Measurements from ENCODE around the gene MYO3B. TPM values are rescaled to one million over a fixed set of nuclear protein-coding genes. Genes with fewer than 3 reads are reported as not detected.

Gene MYO3B
- polyA plus RNA-seq, 1 of the 3 experiments (the other 2 are of a cell fraction): not detected

- Histone ChIP-seq H3K4me3 (ENCODE audit: low read depth in 2 of 2, low read length in 1 of 2) (no peak overlapping the region), H3K9me2 (no peaks in the 10 kb centered on the region), H3K27me3 (ENCODE audit: insufficient read depth) (no peaks in the 10 kb centered on the region), H4K20me1 (ENCODE audit: insufficient read depth) (no peaks in the 10 kb centered on the region), H3K9me3 (no peaks in the 10 kb centered on the region), H2AFZ (ENCODE audit: low read depth) (no peak overlapping the region; the same call in 1 of the 2 replicates), H3K79me2 (ENCODE audit: insufficient read depth) (no peaks in the 10 kb centered on the region), H3K4me1 (ENCODE audit: control insufficient read depth in 1 of 2, insufficient read depth in 2 of 2, low read depth in 1 of 2, low read length in 1 of 2) (peaks cover 0 to 16% of the 10 kb centered on the region in 2 experiments; a peak in 3 of 4 replicates), H3K36me3 (replicated peaks in 1 of 2; ENCODE audit: control insufficient read depth in 1 of 2, insufficient read depth in 2 of 2, low read length in 1 of 2) (no peaks in the 10 kb centered on the region), H3K9ac (no peak overlapping the region), H3F3A (replicated peaks; ENCODE audit: insufficient read depth) (no peaks in the 10 kb centered on the region), H3K27ac (ENCODE audit: low read depth in 2 of 2, low read length in 1 of 2) (peak overlapping the region in 1 of 2 experiments; percentile 25; a peak in 1 of 4 replicates), H3K4me2 (no peak overlapping the region)
- TF ChIP-seq ELF1 (IDR thresholded peaks at IDR 0.05) (no peak), MXI1 (IDR thresholded peaks at IDR 0.05; ENCODE audit: low read depth, low read length) (no peak), FOSL2 (IDR thresholded peaks at IDR 0.05; ENCODE audit: borderline replicate concordance, low read depth) (no peak), SMC3 (IDR thresholded peaks at IDR 0.05; ENCODE audit: low read depth, low read length) (no peak), RCOR1 (IDR thresholded peaks at IDR 0.05; ENCODE audit: low read length) (no peak), RXRA (IDR thresholded peaks at IDR 0.05; ENCODE audit: borderline replicate concordance, low read depth) (no peak), FOXM1 (IDR thresholded peaks at IDR 0.05; ENCODE audit: low read depth) (no peak), MAX (IDR thresholded peaks at IDR 0.05; ENCODE audit: low read depth) (no peak), TCF12 (IDR thresholded peaks at IDR 0.05) (no peak), TAF1 (IDR thresholded peaks at IDR 0.05; ENCODE audit: borderline replicate concordance, low read depth, low read length) (no peak), CHD2 (IDR thresholded peaks at IDR 0.05; ENCODE audit: low read length, partially characterized antibody) (no peak), EP300 (IDR thresholded peaks at IDR 0.05; ENCODE audit: borderline replicate concordance in 1 of 2, low read depth in 1 of 2, low read length in 1 of 2) (no peak), GABPA (IDR thresholded peaks at IDR 0.05; ENCODE audit: low read depth) (no peak), NRF1 (IDR thresholded peaks at IDR 0.05; ENCODE audit: low read depth, low read length) (no peak)
- no peak for DNase-seq
- WGBS (ENCODE audit: low lambda C conversion rate): 96% methylated on average over 5 of the region's 5 CpGs
- CTCF ChIA-PET: interaction anchor here (0.9 to 5.7 kb wide), 5 partner anchors 9 to 23 kb away, joined by 3 to 30 read pairs (median 3); no protein-coding TSS in a partner anchor
- POLR2A ChIA-PET: no interaction called here
These were observed 44.4 kb downstream of the MYO3B start for GRCh38 chr2:170222298-170222697.

- TF ChIP-seq POLR2AphosphoS5 (IDR thresholded peaks at IDR 0.05; ENCODE audit: low read depth, low read length) (no peak), REST (IDR thresholded peaks at IDR 0.05; ENCODE audit: low read depth, low read length) (no peak), GABPA (IDR thresholded peaks at IDR 0.05; ENCODE audit: low read depth) (no peak), FOXJ3 (CRISPR knock-in tag; IDR thresholded peaks at IDR 0.05) (no peak), PBX3 (IDR thresholded peaks at IDR 0.05) (no peak), GATA2 (CRISPR knock-in tag; IDR thresholded peaks at IDR 0.05) (no peak), TEAD4 (IDR thresholded peaks at IDR 0.05; ENCODE audit: borderline replicate concordance, insufficient read depth) (no peak), FOXM1 (IDR thresholded peaks at IDR 0.05; ENCODE audit: low read depth) (no peak), EP300 (IDR thresholded peaks at IDR 0.05; ENCODE audit: borderline replicate concordance in 1 of 2, low read depth in 1 of 2, low read length in 1 of 2) (no peak), EZH2phosphoT487 (IDR thresholded peaks at IDR 0.05; ENCODE audit: borderline replicate concordance, low read depth) (no peak)
- H4K20me1 ChIP-seq (ENCODE audit: insufficient read depth): no peaks in the 10 kb centered on the region
- peaks cover 0 to 16% of the 10 kb centered on the region in 2 experiments; a peak in 3 of 4 replicates for H3K4me1 ChIP-seq (ENCODE audit: control insufficient read depth in 1 of 2, insufficient read depth in 2 of 2, low read depth in 1 of 2, low read length in 1 of 2)
- H3K9ac ChIP-seq: no peak overlapping the region
- whole genome bisulfite sequencing (ENCODE audit: low lambda C conversion rate): 82% methylated on average over 2 of the region's 2 CpGs
- H3K36me3 ChIP-seq (replicated peaks in 1 of 2; ENCODE audit: control insufficient read depth in 1 of 2, insufficient read depth in 2 of 2, low read length in 1 of 2): no peaks in the 10 kb centered on the region
- no peak overlapping the region for H3K27ac ChIP-seq (ENCODE audit: low read depth in 2 of 2, low read length in 1 of 2)
- H2AFZ ChIP-seq (ENCODE audit: low read depth): no peak overlapping the region
- no peak overlapping the region for H3K4me3 ChIP-seq (ENCODE audit: low read depth in 2 of 2, low read length in 1 of 2)
- CTCF ChIA-PET: interaction anchor here (0.9 to 5.7 kb wide), 4 partner anchors 13 to 23 kb away, joined by 3 to 30 read pairs (median 3); no protein-coding TSS in a partner anchor
- no peaks in the 10 kb centered on the region for H3F3A ChIP-seq (replicated peaks; ENCODE audit: insufficient read depth)
- H3K27me3 ChIP-seq (ENCODE audit: insufficient read depth): no peaks in the 10 kb centered on the region
- H3K4me2 ChIP-seq: no peak overlapping the region
- H3K79me2 ChIP-seq (ENCODE audit: insufficient read depth): no peaks in the 10 kb centered on the region
- no peak for DNase-seq
- no peaks in the 10 kb centered on the region for H3K9me2 ChIP-seq
- H3K9me3 ChIP-seq: no peaks in the 10 kb centered on the region
- POLR2A ChIA-PET: no interaction called here
These were observed 44.9 kb downstream of the MYO3B start for GRCh38 chr2:170222842-170223241.

Measured in SK-N-SH (cell line).